Measurements from ENCODE around the gene SVEP1. TPM values are rescaled to one million over a fixed set of nuclear protein-coding genes. Genes with fewer than 3 reads are reported as not detected.

SVEP1 gene
- total RNA-seq, 4 donors from 2014 or later = 37.2 to 70.4 (median 58.4) TPM

GRCh38 chr9:110440796-110441195 is 138.7 kb downstream of the SVEP1 start:
- no peak overlapping the region for H3K27ac ChIP-seq
- 74 to 76% methylated on average over 3 of the region's 3 CpGs for WGBS, 2 donors (ENCODE audit: low coverage in 1 of 2)
- ATAC-seq = no peak
- peaks cover 2 to 10% of the 10 kb centered on the region in 2 donors for H3K36me3 ChIP-seq
- H3K4me3 ChIP-seq = no peak overlapping the region
- no peaks in the 10 kb centered on the region for H3K4me1 ChIP-seq
- no peaks in the 10 kb centered on the region for H3K9me3 ChIP-seq
- no peaks in the 10 kb centered on the region for H3K27me3 ChIP-seq
- TF ChIP-seq POLR2AphosphoS5 (IDR thresholded peaks at IDR 0.05) (no peak), EP300 (IDR thresholded peaks at IDR 0.05) (no peak), CTCF (IDR thresholded peaks at IDR 0.05) (no peak), POLR2A (IDR thresholded peaks at IDR 0.05) (no peak)

- TF ChIP-seq POLR2A (IDR thresholded peaks at IDR 0.05) = no peak
- TF ChIP-seq EP300 (IDR thresholded peaks at IDR 0.05) = no peak
- no peak for TF ChIP-seq POLR2AphosphoS5 (IDR thresholded peaks at IDR 0.05)
- no peak for TF ChIP-seq CTCF (IDR thresholded peaks at IDR 0.05)
- no peak for ATAC-seq
Observed at GRCh38 chr9:110440172-110440571, 139.4 kb downstream of the SVEP1 start.

DNA sequence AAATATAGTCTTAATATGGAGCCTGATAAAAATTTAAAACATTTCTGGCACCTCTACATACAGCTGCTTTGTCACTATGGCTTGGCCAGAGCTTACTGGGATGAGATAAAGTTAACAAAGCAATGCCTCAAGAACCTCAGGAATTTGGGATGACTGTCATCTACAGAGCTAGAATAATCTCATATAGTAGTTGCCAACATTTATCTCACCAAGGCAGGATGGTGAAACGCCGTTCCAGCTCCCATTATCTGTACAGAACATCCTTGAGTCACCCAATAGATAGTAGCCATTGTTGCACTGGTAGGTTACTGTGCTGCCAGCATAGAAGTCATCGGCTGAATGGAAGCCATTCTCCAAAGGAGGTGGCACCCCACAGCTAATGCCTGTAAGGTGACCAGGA is 147.3 kb downstream of the SVEP1 start:
- no peaks in the 10 kb centered on the region for H3K4me1 ChIP-seq
- no peaks in the 10 kb centered on the region for H3K27me3 ChIP-seq
- ATAC-seq = no peak
- 50% methylated on average over 3 of the region's 3 CpGs; no CpG with 5 or more reads in 1 of the 2 donors for WGBS, 2 donors (ENCODE audit: low coverage in 1 of 2)
- no peaks in the 10 kb centered on the region for H3K9me3 ChIP-seq
- no peak overlapping the region for H3K27ac ChIP-seq
- TF ChIP-seq POLR2AphosphoS5 (IDR thresholded peaks at IDR 0.05) = no peak
- H3K36me3 ChIP-seq = peaks cover 0 to 24% of the 10 kb centered on the region in 2 donors
- H3K4me3 ChIP-seq = no peak overlapping the region

More at GRCh38 chr9:110440172-110440571, 139.4 kb downstream of the SVEP1 start:
- no peak overlapping the region for H3K27ac ChIP-seq
- peaks cover 0 to 4% of the 10 kb centered on the region in 2 donors for H3K36me3 ChIP-seq
- WGBS, 2 donors (ENCODE audit: low coverage in 1 of 2) = 53 to 59% methylated on average over 3 to 4 of the region's 4 CpGs
- H3K27me3 ChIP-seq = no peaks in the 10 kb centered on the region
- H3K4me3 ChIP-seq = no peak overlapping the region
- no peaks in the 10 kb centered on the region for H3K4me1 ChIP-seq
- H3K9me3 ChIP-seq = no peaks in the 10 kb centered on the region

DNA sequence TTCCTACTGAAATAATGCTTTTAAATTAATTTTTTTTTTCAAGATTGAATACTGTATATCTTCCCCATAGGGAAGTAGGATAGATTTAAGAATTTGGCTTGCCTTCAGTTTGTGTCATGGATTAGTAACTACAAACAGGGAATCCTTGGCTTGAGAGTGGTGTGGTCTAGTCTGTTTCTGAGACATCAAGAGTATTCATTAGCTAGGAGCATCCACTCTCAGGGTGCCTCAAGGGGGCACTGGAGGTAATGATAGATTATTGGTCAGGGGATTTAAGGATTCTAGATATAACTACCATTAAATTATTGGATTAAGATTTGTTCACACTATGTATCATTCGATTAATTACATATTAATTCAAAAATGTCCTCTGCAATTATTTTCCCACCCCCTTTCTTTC is 150.1 kb downstream of the SVEP1 start:
- no peaks in the 10 kb centered on the region for H3K27me3 ChIP-seq

DNA sequence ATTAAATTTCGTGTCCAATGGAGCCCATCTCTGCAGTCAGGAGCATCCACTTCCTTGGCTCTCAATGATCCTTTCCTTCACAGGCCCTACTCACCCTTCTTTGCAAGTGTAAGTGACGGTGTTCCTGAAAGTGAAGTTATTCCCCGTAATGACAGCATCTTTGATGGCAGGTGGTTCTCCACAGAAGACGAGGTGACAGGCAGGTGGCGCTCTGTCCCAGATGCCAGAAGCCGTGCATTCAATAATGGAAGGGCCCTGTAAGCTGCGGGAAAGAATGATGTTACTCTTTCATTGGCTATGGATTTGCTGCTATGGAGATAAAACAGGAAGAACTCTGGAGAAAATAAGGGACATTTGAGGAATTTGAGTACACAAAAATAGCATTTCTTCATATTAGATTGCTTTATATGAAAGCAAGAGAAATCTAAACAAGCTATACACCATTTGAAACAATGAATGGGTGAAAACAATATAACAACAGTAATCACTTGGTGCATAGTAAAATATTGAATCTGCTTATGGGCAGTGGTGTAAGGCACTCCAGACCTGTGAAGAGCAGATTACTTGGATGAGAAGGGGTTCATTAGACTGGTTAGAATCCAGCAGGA is 151.9 kb downstream of the SVEP1 start:
- no peaks in the 10 kb centered on the region for H3K9me3 ChIP-seq
- no peak overlapping the region for H3K27ac ChIP-seq
- peak in 3 of 4 experiments; percentile 18 to 51 (median 18) for TF ChIP-seq CTCF (IDR thresholded peaks at IDR 0.05)
- TF ChIP-seq POLR2AphosphoS5 (IDR thresholded peaks at IDR 0.05) = no peak
- no peaks in the 10 kb centered on the region for H3K4me1 ChIP-seq
- peaks cover 0 to 15% of the 10 kb centered on the region in 2 donors for H3K36me3 ChIP-seq
- WGBS, 2 donors (ENCODE audit: low coverage in 1 of 2) = 54 to 66% methylated on average over 2 to 5 of the region's 7 CpGs
- no peak overlapping the region for H3K4me3 ChIP-seq
- no peaks in the 10 kb centered on the region for H3K27me3 ChIP-seq
- no peak for ATAC-seq

More for the DNA sequence above, 150.1 kb downstream of the SVEP1 start:
- H3K4me3 ChIP-seq = no peak overlapping the region
- no peaks in the 10 kb centered on the region for H3K4me1 ChIP-seq
- TF ChIP-seq CTCF (IDR thresholded peaks at IDR 0.05) (no peak), POLR2A (IDR thresholded peaks at IDR 0.05) (no peak), POLR2AphosphoS5 (IDR thresholded peaks at IDR 0.05) (no peak)
- no peaks in the 10 kb centered on the region for H3K9me3 ChIP-seq
- WGBS, 2 donors (ENCODE audit: low coverage in 1 of 2) = 90 to 92% methylated on average over 1 of the region's 1 CpG
- no peak overlapping the region for H3K27ac ChIP-seq
- ATAC-seq = no peak
- peaks cover 0 to 24% of the 10 kb centered on the region in 2 donors for H3K36me3 ChIP-seq

All from gastroesophageal sphincter (tissue), 4 donors.